GM08714 (cell line): ENCODE results near the gene LIMCH1.

Experiments
- H3K4me3 ChIP-seq: fragments of 200-500 bp; sonication (Bioruptor generic); 2 replicates; pipeline ENCODE4 v1.5.1; 2014; ENCODE audit warnings: mild to moderate bottlenecking, low read length, inconsistent platforms
- ZNF274 ChIP-seq: IDR thresholded peaks from 2 replicates; pipeline ENCODE4 v1.6.1; 2012; ENCODE audit warnings: mild to moderate bottlenecking, low read depth, low read length

Gene LIMCH1

GRCh38 chr4:41598580-41598979, 60.6 kb downstream of the LIMCH1 start:
- no peak for TF ChIP-seq ZNF274
- H3K4me3 ChIP-seq: no peak overlapping the region

GRCh38 chr4:41599192-41599786, 61.3 kb downstream of the LIMCH1 start:
- TF ChIP-seq ZNF274: no peak
- no peak overlapping the region for H3K4me3 ChIP-seq

- TF ChIP-seq ZNF274: no peak
- no peak overlapping the region for H3K4me3 ChIP-seq
Measured at GRCh38 chr4:41600243-41600912, 62.4 kb downstream of the LIMCH1 start.

- no peak overlapping the region for H3K4me3 ChIP-seq
- TF ChIP-seq ZNF274: no peak
Measured at GRCh38 chr4:41601025-41601424, 63.1 kb downstream of the LIMCH1 start.

- no peak for TF ChIP-seq ZNF274
Measured at GRCh38 chr4:41602113-41602512, 64.2 kb downstream of the LIMCH1 start.

GRCh38 chr4:41602886-41603498, 65.0 kb downstream of the LIMCH1 start:
- no peak overlapping the region for H3K4me3 ChIP-seq
- no peak for TF ChIP-seq ZNF274

More at GRCh38 chr4:41602113-41602512, 64.2 kb downstream of the LIMCH1 start:
- H3K4me3 ChIP-seq: no peak overlapping the region

- no peak overlapping the region for H3K4me3 ChIP-seq
- TF ChIP-seq ZNF274: no peak
Measured at GRCh38 chr4:41609851-41610250, 71.9 kb downstream of the LIMCH1 start.

GRCh38 chr4:41610474-41610873, 72.5 kb downstream of the LIMCH1 start:
- no peak for TF ChIP-seq ZNF274
- no peak overlapping the region for H3K4me3 ChIP-seq

GRCh38 chr4:41611124-41611838, 73.3 kb downstream of the LIMCH1 start:
- no peak overlapping the region for H3K4me3 ChIP-seq

GRCh38 chr4:41611881-41612871, 74.2 kb downstream of the LIMCH1 start:
- H3K4me3 ChIP-seq: no peak overlapping the region
- no peak for TF ChIP-seq ZNF274

More at GRCh38 chr4:41611124-41611838, 73.3 kb downstream of the LIMCH1 start:
- no peak for TF ChIP-seq ZNF274

GRCh38 chr4:41613386-41613785, 75.4 kb downstream of the LIMCH1 start:
- H3K4me3 ChIP-seq: no peak overlapping the region
- TF ChIP-seq ZNF274: no peak

- H3K4me3 ChIP-seq: no peak overlapping the region
- no peak for TF ChIP-seq ZNF274
Measured at GRCh38 chr4:41613821-41614220, 75.9 kb downstream of the LIMCH1 start.

- H3K4me3 ChIP-seq: no peak overlapping the region
- no peak for TF ChIP-seq ZNF274
Measured at GRCh38 chr4:41614519-41614918, 76.6 kb downstream of the LIMCH1 start.

- H3K4me3 ChIP-seq: no peak overlapping the region
- TF ChIP-seq ZNF274: no peak
Measured at GRCh38 chr4:41619161-41619560, 81.2 kb downstream of the LIMCH1 start.
